Osteoblast (primary cell): ENCODE results near the gene PRKAG2. TPM values are rescaled to one million over a fixed set of nuclear protein-coding genes. Genes with fewer than 3 reads are reported as not detected.

Experiments used
- DNase-seq: peaks from one replicate; pipeline ENCODE4 v3.0.0; 2011; ENCODE audit warnings: low spot score, mixed read lengths; ENCODE audit not compliant: insufficient read length; ENCODE audit errors: missing footprints
- H2AFZ ChIP-seq: 2 replicates; pipeline ENCODE4 v1.6.0; 2011; ENCODE audit warnings: mild to moderate bottlenecking, low read length
- H3K27ac ChIP-seq: 2 replicates; pipeline ENCODE4 v1.5.1; 2011; ENCODE audit warnings: mild to moderate bottlenecking, low read depth, low read length, moderate library complexity
- H3K27me3 ChIP-seq: 2 replicates; pipeline ENCODE4 v1.6.0; 2012; ENCODE audit warnings: mild to moderate bottlenecking, control low read depth, inconsistent platforms, low read length, moderate library complexity; ENCODE audit not compliant: insufficient read depth
- H3K36me3 ChIP-seq: 2 replicates; pipeline ENCODE4 v1.5.1; 2011; ENCODE audit warnings: mild to moderate bottlenecking, low read length, control low read depth, moderate library complexity; ENCODE audit not compliant: insufficient read depth
- H3K4me1 ChIP-seq: 2 replicates; pipeline ENCODE4 v1.5.1; 2011; ENCODE audit warnings: mild to moderate bottlenecking, low read length, control low read depth, moderate library complexity; ENCODE audit not compliant: insufficient read depth
- H3K4me2 ChIP-seq: 2 replicates; pipeline ENCODE4 v1.6.0; 2011; ENCODE audit warnings: mild to moderate bottlenecking, low read length; ENCODE audit not compliant: insufficient read depth
- H3K4me3 ChIP-seq: fragments of 200-600 bp; sonication (generic); 3 replicates; pipeline ENCODE4 v1.5.1; 2012; ENCODE audit warnings: mild to moderate bottlenecking, low read length, inconsistent platforms; ENCODE audit not compliant: insufficient read depth
- H3K79me2 ChIP-seq: 2 replicates; pipeline ENCODE4 v1.6.0; 2012; ENCODE audit warnings: mild to moderate bottlenecking, low read length, control low read depth, inconsistent platforms; ENCODE audit not compliant: insufficient read depth
- H3K9me3 ChIP-seq: 2 replicates; pipeline ENCODE4 v1.5.1; 2011; ENCODE audit warnings: low read depth, low read length, control low read depth
- H4K20me1 ChIP-seq: 2 replicates; pipeline ENCODE4 v1.6.0; 2012; ENCODE audit warnings: mild to moderate bottlenecking, low read length, control low read depth; ENCODE audit not compliant: insufficient read depth
- total RNA-seq: library from RNA; depleted of rRNA; stranded (reverse); fragments of >200 nt; gene quantifications from 2 replicates; pipeline ENCODE4 v1.2.3, GENCODE V29; 2012
- TF ChIP-seq, protein P1 (sequence below): IDR thresholded peaks from 2 replicates; pipeline ENCODE4 v1.5.1; 2011; ENCODE audit warnings: mild to moderate bottlenecking, low read depth, low read length, moderate library complexity; ENCODE audit errors: extremely low read depth

Gene PRKAG2
- total RNA-seq, 1 donor: 20.6 TPM

DNA sequence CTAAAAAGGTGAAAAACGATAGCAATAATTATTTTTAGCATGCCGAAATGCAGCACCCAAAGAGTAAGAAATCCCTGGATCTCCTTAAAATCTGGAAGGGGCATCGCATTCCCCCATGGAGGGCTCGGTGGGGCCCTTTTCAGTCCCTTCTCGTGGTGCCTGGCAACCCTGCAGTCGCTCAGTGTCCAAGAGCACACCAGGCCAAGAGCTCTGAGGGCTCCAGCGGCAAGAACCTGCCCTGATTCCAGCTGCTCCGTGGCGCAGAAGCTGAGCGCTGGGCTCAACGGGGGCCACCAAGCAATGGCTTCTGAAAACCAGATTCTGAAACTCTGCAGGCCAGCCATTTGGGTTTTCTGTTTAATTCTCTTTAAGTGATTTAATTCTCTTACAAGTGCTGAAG is 131.2 kb downstream of the PRKAG2 start:
- H4K20me1 ChIP-seq: no peaks in the 10 kb centered on the region
- no peaks in the 10 kb centered on the region for H3K27me3 ChIP-seq
- no peaks in the 10 kb centered on the region for H3K79me2 ChIP-seq
- peak overlapping the region; percentile 73 for H3K27ac ChIP-seq
- H3K36me3 ChIP-seq: no peaks in the 10 kb centered on the region
- no peak overlapping the region for H2AFZ ChIP-seq
- DNase-seq: no peak
- no peak overlapping the region for H3K4me3 ChIP-seq
- TF ChIP-seq, protein P1, sequence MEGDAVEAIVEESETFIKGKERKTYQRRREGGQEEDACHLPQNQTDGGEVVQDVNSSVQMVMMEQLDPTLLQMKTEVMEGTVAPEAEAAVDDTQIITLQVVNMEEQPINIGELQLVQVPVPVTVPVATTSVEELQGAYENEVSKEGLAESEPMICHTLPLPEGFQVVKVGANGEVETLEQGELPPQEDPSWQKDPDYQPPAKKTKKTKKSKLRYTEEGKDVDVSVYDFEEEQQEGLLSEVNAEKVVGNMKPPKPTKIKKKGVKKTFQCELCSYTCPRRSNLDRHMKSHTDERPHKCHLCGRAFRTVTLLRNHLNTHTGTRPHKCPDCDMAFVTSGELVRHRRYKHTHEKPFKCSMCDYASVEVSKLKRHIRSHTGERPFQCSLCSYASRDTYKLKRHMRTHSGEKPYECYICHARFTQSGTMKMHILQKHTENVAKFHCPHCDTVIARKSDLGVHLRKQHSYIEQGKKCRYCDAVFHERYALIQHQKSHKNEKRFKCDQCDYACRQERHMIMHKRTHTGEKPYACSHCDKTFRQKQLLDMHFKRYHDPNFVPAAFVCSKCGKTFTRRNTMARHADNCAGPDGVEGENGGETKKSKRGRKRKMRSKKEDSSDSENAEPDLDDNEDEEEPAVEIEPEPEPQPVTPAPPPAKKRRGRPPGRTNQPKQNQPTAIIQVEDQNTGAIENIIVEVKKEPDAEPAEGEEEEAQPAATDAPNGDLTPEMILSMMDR: no peak
- no peaks in the 10 kb centered on the region for H3K9me3 ChIP-seq
- peaks cover 32% of the 10 kb centered on the region for H3K4me1 ChIP-seq
- H3K4me2 ChIP-seq: peak overlapping the region; percentile 39

DNA sequence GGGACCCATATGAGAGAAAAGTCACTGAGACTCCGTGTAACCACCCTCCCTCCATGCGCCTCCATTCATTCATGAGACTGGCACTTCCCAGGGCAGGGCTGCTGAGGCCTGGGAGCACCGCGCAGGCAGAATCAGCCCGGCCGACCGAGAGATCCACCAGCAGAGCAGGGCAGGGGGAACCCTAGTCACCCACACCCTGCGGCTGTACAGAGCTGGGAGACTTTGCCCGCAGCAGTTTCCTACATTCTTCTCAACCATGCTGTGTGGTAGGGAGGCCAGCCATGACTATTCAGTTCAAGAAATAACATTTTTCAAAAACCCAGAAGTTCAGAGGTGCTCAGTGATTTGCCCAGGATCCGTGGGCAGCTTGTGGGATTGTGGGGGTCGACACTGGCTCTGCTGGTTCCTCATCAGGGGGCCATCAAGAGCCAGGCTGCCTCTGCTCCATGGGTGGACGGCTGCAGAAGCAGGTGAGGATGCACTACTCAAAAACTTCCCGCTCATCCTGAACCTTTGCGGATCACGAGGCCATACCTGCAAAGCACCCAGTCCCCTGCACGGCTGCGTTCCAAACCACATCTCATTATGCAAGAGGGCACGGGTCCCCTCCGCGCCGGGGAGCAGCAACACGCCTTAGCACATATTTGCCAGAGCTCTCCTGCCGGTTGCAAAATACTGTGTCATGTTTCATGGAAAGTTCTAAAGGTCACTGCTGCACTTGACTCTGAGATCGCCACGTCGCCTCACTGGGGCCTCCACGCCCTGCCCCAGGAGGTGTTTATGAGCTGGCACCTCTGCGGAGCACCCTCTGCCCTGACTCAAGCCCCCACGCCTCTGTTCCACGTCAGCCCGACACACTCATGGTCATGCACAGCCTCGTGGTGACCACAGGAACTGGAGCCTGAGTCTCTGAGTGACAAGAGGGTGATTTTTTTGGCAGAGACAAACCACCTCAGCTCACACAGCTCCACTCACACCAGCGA is 132.0 kb downstream of the PRKAG2 start:
- DNase-seq: peak; percentile 96
- no peaks in the 10 kb centered on the region for H3K9me3 ChIP-seq
- no peaks in the 10 kb centered on the region for H4K20me1 ChIP-seq
- H3K27me3 ChIP-seq: no peaks in the 10 kb centered on the region
- H3K36me3 ChIP-seq: no peaks in the 10 kb centered on the region
- TF ChIP-seq, protein P1: peak; percentile 58
- H3K4me2 ChIP-seq: peak overlapping the region; percentile 39
- peak overlapping the region; percentile 27 for H3K4me3 ChIP-seq
- H3K79me2 ChIP-seq: no peaks in the 10 kb centered on the region
- H2AFZ ChIP-seq: peak overlapping the region; percentile 28
- H3K4me1 ChIP-seq: peaks cover 39% of the 10 kb centered on the region
- H3K27ac ChIP-seq: peak overlapping the region; percentile 73

DNA sequence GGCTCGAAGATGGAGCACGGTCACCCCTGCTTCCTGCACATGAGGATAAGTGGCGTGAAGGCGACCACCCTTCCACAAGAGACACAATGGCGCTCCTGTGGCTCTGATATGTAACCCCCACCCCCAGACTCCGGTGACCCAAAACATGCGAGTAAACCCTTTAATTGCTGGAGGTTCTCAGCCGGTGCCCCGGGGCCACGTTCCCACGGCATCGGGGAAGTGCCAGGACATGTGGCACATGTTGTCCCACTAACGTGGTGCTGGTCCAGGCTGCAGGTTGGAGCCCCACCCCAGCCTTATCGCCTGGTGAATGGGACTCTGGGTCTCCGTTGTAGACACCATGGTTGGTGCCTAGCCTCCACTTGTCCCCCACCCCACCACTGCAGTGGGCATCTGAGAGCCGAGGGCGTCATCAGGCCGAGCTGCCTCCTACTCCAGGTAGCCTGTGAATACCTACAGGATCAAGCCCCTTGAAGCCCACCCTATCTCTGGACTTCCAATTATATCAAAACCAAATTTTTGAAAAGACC is 132.8 kb downstream of the PRKAG2 start:
- Histone ChIP-seq H3K4me3 (no peak overlapping the region), H3K4me2 (no peak overlapping the region), H4K20me1 (no peaks in the 10 kb centered on the region), H3K27ac (peak overlapping the region; percentile 27), H3K9me3 (no peaks in the 10 kb centered on the region), H2AFZ (no peak overlapping the region), H3K4me1 (peaks cover 40% of the 10 kb centered on the region), H3K27me3 (no peaks in the 10 kb centered on the region), H3K79me2 (no peaks in the 10 kb centered on the region), H3K36me3 (no peaks in the 10 kb centered on the region)
- no peak for DNase-seq
- TF ChIP-seq, protein P1: no peak

DNA sequence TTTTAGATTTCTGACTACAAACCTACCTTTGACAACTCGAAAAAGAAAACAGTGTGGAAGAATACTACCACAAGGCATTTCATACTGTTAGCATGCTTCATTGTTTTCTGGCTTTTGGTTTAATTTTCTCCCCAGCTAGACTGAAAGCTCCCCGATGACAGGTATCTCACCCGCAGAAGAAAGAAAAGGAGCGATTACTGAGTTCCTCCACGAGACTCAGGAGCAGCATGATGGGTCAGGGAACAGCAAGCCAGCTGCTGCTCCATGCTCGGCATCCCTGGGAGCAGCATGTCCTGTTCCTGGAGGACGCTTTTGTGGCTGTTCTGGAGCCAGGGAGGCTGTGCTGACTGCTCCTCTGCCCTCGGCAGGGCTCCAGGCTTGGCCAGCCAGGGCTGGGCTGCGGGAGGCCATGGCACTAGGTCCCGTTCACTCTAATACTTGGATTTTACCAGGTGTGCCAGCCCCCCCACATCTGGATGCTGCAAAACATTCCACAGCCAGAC is 133.4 kb downstream of the PRKAG2 start:
- Histone ChIP-seq H3K9me3 (no peaks in the 10 kb centered on the region), H2AFZ (no peak overlapping the region), H3K79me2 (no peaks in the 10 kb centered on the region), H3K4me1 (peaks cover 40% of the 10 kb centered on the region), H4K20me1 (no peaks in the 10 kb centered on the region), H3K27me3 (no peaks in the 10 kb centered on the region), H3K27ac (no peak overlapping the region), H3K36me3 (no peaks in the 10 kb centered on the region), H3K4me3 (no peak overlapping the region), H3K4me2 (no peak overlapping the region)
- DNase-seq: no peak
- TF ChIP-seq, protein P1: no peak
